Neural cell (in vitro differentiated cells): ENCODE results near the gene ANO9. TPM values are rescaled to one million over a fixed set of nuclear protein-coding genes. Genes with fewer than 3 reads are reported as not detected.

Source experiments
- H2AFZ ChIP-seq: fragments of 200-600, 300-800 bp; sonication (generic), shearing (Covaris generic); 2 replicates; pipeline ENCODE4 v1.6.0; 2014; ENCODE audit warnings: low read depth, mild to moderate bottlenecking, antibody characterized with exemption, low read length, moderate library complexity
- H3F3A ChIP-seq: fragments of 200-600 bp; shearing (Covaris generic); 2 replicates; pipeline ENCODE4 v1.6.1; 2016; ENCODE audit warnings: mild to moderate bottlenecking, moderate library complexity, mixed read lengths, antibody characterized with exemption, low read length; ENCODE audit not compliant: insufficient read depth, poor library complexity, severe bottlenecking
- H3K27ac ChIP-seq: fragments of 200-600, 300-800 bp; sonication (generic), shearing (Covaris generic); 2 replicates; pipeline ENCODE4 v1.5.1; 2014; ENCODE audit warnings: mild to moderate bottlenecking, low read length, moderate library complexity
- H3K27me3 ChIP-seq: fragments of 300-800, 200-600 bp; sonication (generic), shearing (Covaris generic); 2 replicates; pipeline ENCODE4 v1.6.0; 2014; ENCODE audit warnings: mild to moderate bottlenecking, low read depth, low read length, moderate library complexity; ENCODE audit not compliant: insufficient read depth
- H3K36me3 ChIP-seq: fragments of 300-800, 200-600 bp; sonication (generic), shearing (Covaris generic); 2 replicates; pipeline ENCODE4 v1.5.1; 2014; ENCODE audit warnings: mild to moderate bottlenecking, antibody characterized with exemption, low read length, moderate library complexity; ENCODE audit not compliant: insufficient read depth
- H3K4me2 ChIP-seq: fragments of 300-800, 200-600 bp; sonication (generic), shearing (Covaris generic); 2 replicates; pipeline ENCODE4 v1.6.0; 2014; ENCODE audit warnings: mild to moderate bottlenecking, low read length
- H3K4me3 ChIP-seq: fragments of 300-800, 200-600 bp; sonication (generic), shearing (Covaris generic); 2 replicates; pipeline ENCODE4 v1.5.1; 2014; ENCODE audit warnings: mild to moderate bottlenecking, low read length, moderate library complexity
- H3K79me2 ChIP-seq: fragments of 200-600 bp; shearing (Covaris generic); replicated peaks from 2 replicates; pipeline ENCODE4 v1.6.0; 2014; ENCODE audit warnings: mild to moderate bottlenecking, low read length, moderate library complexity; ENCODE audit not compliant: insufficient read depth
- H3K9ac ChIP-seq: fragments of 300-800, 200-600 bp; sonication (generic), shearing (Covaris generic); 2 replicates; pipeline ENCODE4 v1.6.1; 2016; ENCODE audit warnings: mild to moderate bottlenecking, low read length, mixed read lengths
- H3K9me2 ChIP-seq: fragments of 200-600 bp; shearing (Covaris generic); 2 replicates; pipeline ENCODE4 v1.6.1; 2016; ENCODE audit warnings: mild to moderate bottlenecking, low read length, mixed read lengths; ENCODE audit not compliant: insufficient read depth
- H3K9me3 ChIP-seq: fragments of 200-600, 300-800 bp; sonication (generic), shearing (Covaris generic); 2 replicates; pipeline ENCODE4 v1.6.1; 2016; ENCODE audit warnings: mild to moderate bottlenecking, mixed run types, low read length, moderate library complexity, mixed read lengths
- H4K20me1 ChIP-seq: fragments of 200-600 bp; shearing (Covaris generic); 2 replicates; pipeline ENCODE4 v1.6.1; 2016; ENCODE audit warnings: mild to moderate bottlenecking, mixed run types; ENCODE audit not compliant: insufficient read depth
- EP300 ChIP-seq: fragments of 450-650 bp; conservative IDR thresholded peaks from 2 replicates; pipeline ENCODE4 v1.6.1; 2014; ENCODE audit warnings: antibody characterized with exemption, mild to moderate bottlenecking, moderate library complexity; ENCODE audit not compliant: poor library complexity, severe bottlenecking
- EZH2 ChIP-seq: fragments of 200-600, 300-800 bp; shearing (Covaris generic), sonication (generic); IDR thresholded peaks from 2 replicates; pipeline ENCODE4 v1.6.1; 2014; ENCODE audit warnings: antibody characterized with exemption, low read length, borderline replicate concordance, mild to moderate bottlenecking; ENCODE audit not compliant: insufficient read depth, poor library complexity, severe bottlenecking
- MXI1 ChIP-seq: fragments of 450-650 bp; conservative IDR thresholded peaks from 2 replicates; pipeline ENCODE4 v1.6.1; 2014; ENCODE audit warnings: antibody characterized with exemption, mild to moderate bottlenecking; ENCODE audit not compliant: poor library complexity, severe bottlenecking
- POLR2AphosphoS5 ChIP-seq: IDR thresholded peaks from 2 replicates; pipeline ENCODE4 v1.6.1; 2012
- RAD21 ChIP-seq: fragments of 450-650 bp; conservative IDR thresholded peaks from 2 replicates; pipeline ENCODE4 v1.6.1; 2014; ENCODE audit warnings: antibody characterized with exemption, mild to moderate bottlenecking, moderate library complexity
- SMC3 ChIP-seq: fragments of 450-650 bp; conservative IDR thresholded peaks from 2 replicates; pipeline ENCODE4 v1.6.1; 2014; ENCODE audit warnings: antibody characterized with exemption, mild to moderate bottlenecking, moderate library complexity; ENCODE audit not compliant: poor library complexity
- TAF1 ChIP-seq: IDR thresholded peaks from 2 replicates; pipeline ENCODE4 v1.6.1; 2012; ENCODE audit warnings: low read depth
- polyA plus RNA-seq: library from polyadenylated mRNA; depleted of rRNA; stranded (reverse); fragments of >200 nt; gene quantifications from 2 replicates; pipeline ENCODE4 v1.2.3, GENCODE V29; 2014
- TF ChIP-seq, protein P1 (sequence below): fragments of 450-650 bp; IDR thresholded peaks from 2 replicates; pipeline ENCODE4 v1.5.1; 2014; ENCODE audit warnings: antibody characterized with exemption, mild to moderate bottlenecking, moderate library complexity; ENCODE audit not compliant: poor library complexity, severe bottlenecking
- TF ChIP-seq, protein P2 (sequence below): IDR thresholded peaks from 2 replicates; pipeline ENCODE4 v1.6.1; 2012; ENCODE audit warnings: borderline replicate concordance

The ANO9 gene
- polyA plus RNA-seq, 1 donor from 2014 or later, result not detected

GRCh38 chr11:372809-373715 lies 68.7 kb downstream of the ANO9 start:
- Histone ChIP-seq H3K9me2 (no peaks in the 10 kb centered on the region), H3K27me3 (no peaks in the 10 kb centered on the region), H2AFZ (no peak overlapping the region), H3K36me3 (peaks cover 7% of the 10 kb centered on the region), H3K9ac (no peak overlapping the region), H3K9me3 (no peaks in the 10 kb centered on the region), H3K4me3 (no peak overlapping the region), H4K20me1 (no peaks in the 10 kb centered on the region), H3K79me2 (peaks cover 16% of the 10 kb centered on the region), H3K4me2 (no peak overlapping the region), H3F3A (no peaks in the 10 kb centered on the region), H3K27ac (no peak overlapping the region)
- TF ChIP-seq SMC3 (no peak), RAD21 (no peak), MXI1 (no peak), TAF1 (no peak), EP300 (no peak), EZH2 (no peak)
- TF ChIP-seq, protein P1, sequence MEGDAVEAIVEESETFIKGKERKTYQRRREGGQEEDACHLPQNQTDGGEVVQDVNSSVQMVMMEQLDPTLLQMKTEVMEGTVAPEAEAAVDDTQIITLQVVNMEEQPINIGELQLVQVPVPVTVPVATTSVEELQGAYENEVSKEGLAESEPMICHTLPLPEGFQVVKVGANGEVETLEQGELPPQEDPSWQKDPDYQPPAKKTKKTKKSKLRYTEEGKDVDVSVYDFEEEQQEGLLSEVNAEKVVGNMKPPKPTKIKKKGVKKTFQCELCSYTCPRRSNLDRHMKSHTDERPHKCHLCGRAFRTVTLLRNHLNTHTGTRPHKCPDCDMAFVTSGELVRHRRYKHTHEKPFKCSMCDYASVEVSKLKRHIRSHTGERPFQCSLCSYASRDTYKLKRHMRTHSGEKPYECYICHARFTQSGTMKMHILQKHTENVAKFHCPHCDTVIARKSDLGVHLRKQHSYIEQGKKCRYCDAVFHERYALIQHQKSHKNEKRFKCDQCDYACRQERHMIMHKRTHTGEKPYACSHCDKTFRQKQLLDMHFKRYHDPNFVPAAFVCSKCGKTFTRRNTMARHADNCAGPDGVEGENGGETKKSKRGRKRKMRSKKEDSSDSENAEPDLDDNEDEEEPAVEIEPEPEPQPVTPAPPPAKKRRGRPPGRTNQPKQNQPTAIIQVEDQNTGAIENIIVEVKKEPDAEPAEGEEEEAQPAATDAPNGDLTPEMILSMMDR, result no peak

- Histone ChIP-seq H3K9ac (no peak overlapping the region), H3K4me2 (no peak overlapping the region), H3K79me2 (peaks cover 16% of the 10 kb centered on the region), H3K4me3 (peak overlapping the region; percentile 90), H3K27ac (no peak overlapping the region), H3K27me3 (no peaks in the 10 kb centered on the region), H3K9me2 (no peaks in the 10 kb centered on the region), H2AFZ (no peak overlapping the region), H3K36me3 (peaks cover 7% of the 10 kb centered on the region), H4K20me1 (no peaks in the 10 kb centered on the region), H3K9me3 (no peaks in the 10 kb centered on the region), H3F3A (no peaks in the 10 kb centered on the region)
- TF ChIP-seq SMC3 (no peak), MXI1 (no peak), TAF1 (no peak), EZH2 (no peak), EP300 (no peak), POLR2AphosphoS5 (no peak), RAD21 (no peak)
- TF ChIP-seq, protein P2, sequence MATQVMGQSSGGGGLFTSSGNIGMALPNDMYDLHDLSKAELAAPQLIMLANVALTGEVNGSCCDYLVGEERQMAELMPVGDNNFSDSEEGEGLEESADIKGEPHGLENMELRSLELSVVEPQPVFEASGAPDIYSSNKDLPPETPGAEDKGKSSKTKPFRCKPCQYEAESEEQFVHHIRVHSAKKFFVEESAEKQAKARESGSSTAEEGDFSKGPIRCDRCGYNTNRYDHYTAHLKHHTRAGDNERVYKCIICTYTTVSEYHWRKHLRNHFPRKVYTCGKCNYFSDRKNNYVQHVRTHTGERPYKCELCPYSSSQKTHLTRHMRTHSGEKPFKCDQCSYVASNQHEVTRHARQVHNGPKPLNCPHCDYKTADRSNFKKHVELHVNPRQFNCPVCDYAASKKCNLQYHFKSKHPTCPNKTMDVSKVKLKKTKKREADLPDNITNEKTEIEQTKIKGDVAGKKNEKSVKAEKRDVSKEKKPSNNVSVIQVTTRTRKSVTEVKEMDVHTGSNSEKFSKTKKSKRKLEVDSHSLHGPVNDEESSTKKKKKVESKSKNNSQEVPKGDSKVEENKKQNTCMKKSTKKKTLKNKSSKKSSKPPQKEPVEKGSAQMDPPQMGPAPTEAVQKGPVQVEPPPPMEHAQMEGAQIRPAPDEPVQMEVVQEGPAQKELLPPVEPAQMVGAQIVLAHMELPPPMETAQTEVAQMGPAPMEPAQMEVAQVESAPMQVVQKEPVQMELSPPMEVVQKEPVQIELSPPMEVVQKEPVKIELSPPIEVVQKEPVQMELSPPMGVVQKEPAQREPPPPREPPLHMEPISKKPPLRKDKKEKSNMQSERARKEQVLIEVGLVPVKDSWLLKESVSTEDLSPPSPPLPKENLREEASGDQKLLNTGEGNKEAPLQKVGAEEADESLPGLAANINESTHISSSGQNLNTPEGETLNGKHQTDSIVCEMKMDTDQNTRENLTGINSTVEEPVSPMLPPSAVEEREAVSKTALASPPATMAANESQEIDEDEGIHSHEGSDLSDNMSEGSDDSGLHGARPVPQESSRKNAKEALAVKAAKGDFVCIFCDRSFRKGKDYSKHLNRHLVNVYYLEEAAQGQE, result no peak
- TF ChIP-seq, protein P1, result no peak
Measured at GRCh38 chr11:371716-372590, 69.9 kb downstream of the ANO9 start.
